K562 (cell line): ENCODE data around the gene LBX1. TPM values are rescaled to one million over a fixed set of nuclear protein-coding genes. Genes with fewer than 3 reads are reported as not detected.
"Not testable (repeated sequence)": the region's sequence is repeated elsewhere in the genome, so short reads cannot be mapped to it uniquely, and the experiment has no call there.

ENCODE experiments used
- ATAC-seq: fragments of 200-7000 bp; cut with Tn5 transposase; 3 replicates; pipeline ENCODE4 v1.9.1; 2020; ENCODE audit warnings: moderate library complexity
- BruUV-seq: library from RNA; stranded (reverse); fragments of 400-500 nt; replicated peaks from 2 replicates; lab custom pipeline; 2021; lab: Mats Ljungman, UMichigan
- CTCF ChIA-PET: fragments of 300-600 bp; formaldehyde crosslinking; extraction: SDS; loops from one replicate; lab custom pipeline; 2021; ENCODE audit warnings: low intra/inter-chr PET ratio; lab: Yijun Ruan, JAX
- POLR2A ChIA-PET: fragments of 300-600, 350-650 bp; sonication (Branson Sonifier 250); formaldehyde crosslinking; extraction: SDS; loops from one replicate; lab custom pipeline; 2021; ENCODE audit warnings: antibody characterized with exemption, inconsistent platforms; lab: Yijun Ruan, JAX
- DNase-seq, 4 experiments: peaks; one replicate each; pipeline versions ENCODE4 v3.0.0 to v3.0.0-alpha.2; 2011 to 2018; ENCODE audit warnings: low spot score in 3 of 4, mixed read lengths in 3 of 4; ENCODE audit errors: extremely low read depth in 1 of 4
- FAIRE-seq: peaks from 2 replicates; lab custom pipeline; 2011; peaks lifted over from hg19 to GRCh38; lab: Jason Lieb, UNC
- H2AFZ ChIP-seq: 2 replicates; pipeline ENCODE4 v1.6.0; 2011; ENCODE audit warnings: low read depth, low read length, control low read depth, inconsistent platforms
- H3K27ac ChIP-seq: fragments of 200-600 bp; 3 replicates; pipeline ENCODE4 v1.8.0; 2011; ENCODE audit warnings: low read depth, mild to moderate bottlenecking, control low read depth, inconsistent platforms, low read length, moderate library complexity, mixed read lengths; ENCODE audit errors: extremely low read depth
- H3K27me3 ChIP-seq, 2 experiments: fragments of 300-600 bp in 1 of 2; 2 replicates in 1 of 2; 3 replicates in 1 of 2; pipeline versions ENCODE4 v1.6.0 to v1.8.0; 2011; ENCODE audit warnings: inconsistent platforms in 2 of 2, low read length in 2 of 2, mild to moderate bottlenecking in 1 of 2, mixed read lengths in 1 of 2, moderate library complexity in 1 of 2; ENCODE audit not compliant: control insufficient read depth in 2 of 2, insufficient read depth in 2 of 2
- H3K36me3 ChIP-seq: fragments of 300-600 bp; 3 replicates; pipeline ENCODE4 v1.8.0; 2011; ENCODE audit warnings: mild to moderate bottlenecking, low read length, inconsistent platforms; ENCODE audit not compliant: control insufficient read depth, insufficient read depth
- H3K4me1 ChIP-seq, 2 experiments: fragments of 200-600 bp in 1 of 2; replicated peaks in 1 of 2; 2 replicates in 1 of 2; 3 replicates in 1 of 2; pipeline versions ENCODE4 v1.5.1 to v1.8.0; 2011; ENCODE audit warnings: inconsistent platforms in 2 of 2, low read length in 2 of 2, mild to moderate bottlenecking in 1 of 2, mixed read lengths in 1 of 2, moderate library complexity in 1 of 2; ENCODE audit not compliant: control insufficient read depth in 2 of 2, insufficient read depth in 2 of 2
- H3K4me2 ChIP-seq: 2 replicates; pipeline ENCODE4 v1.6.1; 2011; ENCODE audit warnings: low read length, control low read depth, inconsistent platforms, mixed read lengths; ENCODE audit not compliant: insufficient read depth
- H3K4me3 ChIP-seq: fragments of 200-600 bp; sonication (generic), shearing (Covaris generic); 2 replicates; pipeline ENCODE4 v1.5.1; 2016; ENCODE audit warnings: control low read depth, inconsistent platforms
- H3K79me2 ChIP-seq: fragments of 200-600 bp; 3 replicates; pipeline ENCODE4 v1.8.0; 2011; ENCODE audit warnings: low read length, inconsistent platforms; ENCODE audit not compliant: control insufficient read depth, insufficient read depth
- H3K9ac ChIP-seq, 2 experiments: 2 replicates each; pipeline versions ENCODE4 v1.6.0 to v1.6.1; 2011; ENCODE audit warnings: low read depth in 2 of 2, low read length in 2 of 2, control low read depth in 1 of 2, inconsistent platforms in 1 of 2, mild to moderate bottlenecking in 1 of 2, mixed read lengths in 1 of 2; ENCODE audit not compliant: insufficient read depth in 1 of 2
- H3K9me1 ChIP-seq: one replicate; pipeline ENCODE4 v1.6.0; 2011; ENCODE audit warnings: inconsistent platforms, mild to moderate bottlenecking, low read length, moderate library complexity; ENCODE audit not compliant: control insufficient read depth, insufficient read depth
- H3K9me3 ChIP-seq: replicated peaks from 2 replicates; pipeline ENCODE4 v1.5.1; 2011; ENCODE audit warnings: low read depth, low read length, inconsistent platforms; ENCODE audit not compliant: control insufficient read depth, insufficient read depth
- H4K20me1 ChIP-seq: replicated peaks from 2 replicates; pipeline ENCODE4 v1.6.1; 2011; ENCODE audit warnings: low read length, inconsistent platforms, mixed read lengths; ENCODE audit not compliant: control insufficient read depth, insufficient read depth
- ATF3 ChIP-seq, 2 experiments: fragments of 450-650 bp in 1 of 2; sonication (generic) in 1 of 2; formaldehyde crosslinking in 1 of 2; IDR thresholded peaks in 1 of 2; conservative IDR thresholded peaks in 1 of 2; 2 replicates each; pipeline versions ENCODE4 v1.6.1 to v1.8.1; 2016 to 2023; ENCODE audit warnings: mild to moderate bottlenecking in 2 of 2, moderate library complexity in 2 of 2, inconsistent platforms in 1 of 2, missing genetic modification reagents in 1 of 2
- MAFK ChIP-seq: IDR thresholded peaks from 2 replicates; pipeline ENCODE4 v1.6.1; 2011; ENCODE audit warnings: low read length, improper control_type of control experiment
- NRF1 ChIP-seq, 2 experiments: fragments of 450-650 bp; IDR thresholded peaks in 1 of 2; conservative IDR thresholded peaks in 1 of 2; 2 replicates each; pipeline ENCODE4 v1.6.1; 2014; ENCODE audit warnings: mild to moderate bottlenecking in 2 of 2
- PCBP1 ChIP-seq: fragments of 200-400 bp; formaldehyde crosslinking; IDR thresholded peaks from 2 replicates; pipeline ENCODE4 v1.6.1; 2018; ENCODE audit warnings: mild to moderate bottlenecking, low read depth, low read length; ENCODE audit not compliant: poor library complexity, severe bottlenecking
- SETDB1 ChIP-seq: IDR thresholded peaks from one replicate; pipeline ENCODE4 v1.6.1; 2012; ENCODE audit warnings: low read length, control low read depth, inconsistent platforms
- SNAPC5 ChIP-seq: fragments of 250-450 bp; sonication (Bioruptor Pico); IDR thresholded peaks from 2 replicates; pipeline ENCODE4 v1.8.0; 2021; ENCODE audit warnings: moderate library complexity, mild to moderate bottlenecking, inconsistent platforms
- ZBTB17 ChIP-seq: fragments of 450-650 bp; formaldehyde crosslinking; IDR thresholded peaks from 2 replicates; pipeline ENCODE4 v1.4.0; 2020; ENCODE audit warnings: mild to moderate bottlenecking
- ZNF696 ChIP-seq: fragments of 250-450 bp; sonication (Bioruptor Pico); conservative IDR thresholded peaks from 2 replicates; pipeline ENCODE4 v1.4.0; 2020; ENCODE audit warnings: mild to moderate bottlenecking, moderate library complexity
- WGBS: fragments of 100-300 bp; shearing (Covaris generic); methylation state at CpG from one replicate; pipeline ENCODE4 v1.1.6; 2016; ENCODE audit warnings: low coverage, mixed read lengths; ENCODE audit not compliant: insufficient coverage; ENCODE audit errors: missing lambda C conversion rate; 5-methylcytosine and 5-hydroxymethylcytosine counted together
- in situ Hi-C: fragments of 300-500 bp; cut with MboI; formaldehyde crosslinking; loops from 4 replicates; pipeline ENCODE4 v1.15.0; 2018; ENCODE audit warnings: inconsistent platforms, mixed read lengths
- intact Hi-C: fragments of 100-400 bp; cut with micrococcal nuclease; formaldehyde crosslinking; loops from 2 replicates; pipeline ENCODE4 v1.14.2; 2022
- polyA plus RNA-seq, 8 experiments: library from polyadenylated mRNA; depleted of rRNA in 4 of 8; stranded (reverse) in 5 of 8; unstranded in 3 of 8; fragments of >200 nt; fragmentation: Nextera tagmentation in 2 of 8; fragmentation: Illumina TruSeq in 1 of 8; extraction: Ambion mirVana in 2 of 8; extraction: Trizol in 1 of 8; gene quantifications; 2 replicates each; pipeline versions ENCODE4 v1.2.1 to v1.2.3, GENCODE V29; 2011 to 2014; ENCODE audit warnings: inconsistent platforms in 1 of 8, missing spikeins in 1 of 8
- total RNA-seq, 7 experiments: library from RNA; depleted of rRNA in 6 of 7; stranded (reverse); fragments of >200 nt in 6 of 7; fragmentation: Illumina TruSeq in 2 of 7; extraction: Trizol in 2 of 7; gene quantifications; 2 replicates each; pipeline versions ENCODE4 v1.2.1 to v1.2.3, GENCODE V29; 2011 to 2021; ENCODE audit warnings: low replicate concordance in 1 of 7

Gene LBX1
- total and polyA plus RNA-seq, 9 of the 15 experiments (the other 6 are each of a cell fraction or from before 2014, with no cell fraction given), result not detected

- intact Hi-C loops (no loop called here), in situ Hi-C loops (loop anchor here (25.0 kb wide), 1 partner anchor 879 kb away; no protein-coding TSS in a partner anchor)
- ChIA-PET POLR2A (no interaction called here), CTCF (no interaction called here)
- no peak for DNase-seq
- 16% methylated on average over 5 of the region's 5 CpGs for WGBS
- no peaks in the 10 kb centered on the region for H3K79me2 ChIP-seq
- no peak overlapping the region for H3K27ac ChIP-seq
- no peak overlapping the region for H3K4me2 ChIP-seq
- no TSS peak for BruUV-seq
- no peak for TF ChIP-seq PCBP1
- TF ChIP-seq NRF1 (conservative IDR thresholded peaks at IDR 0.05 in 1 of 2, IDR thresholded peaks at IDR 0.05 in 1 of 2), result peak; percentile 71 to 76
- H3K9me1 ChIP-seq, result no peaks in the 10 kb centered on the region
- no peaks in the 10 kb centered on the region for H3K9me3 ChIP-seq
- no peak overlapping the region for H3K4me3 ChIP-seq
- peaks cover 0 to under 1% of the 10 kb centered on the region in 2 experiments; a peak in 1 of 5 replicates for H3K4me1 ChIP-seq
- H3K27me3 ChIP-seq, result peaks cover 3 to 30% of the 10 kb centered on the region in 2 experiments; a peak in 3 of 5 replicates
- H3K9ac ChIP-seq, result no peak overlapping the region
- no peak overlapping the region for H2AFZ ChIP-seq
- H3K36me3 ChIP-seq, result no peaks in the 10 kb centered on the region
- ATAC-seq, result no peak
- FAIRE-seq, result no peak
- no peaks in the 10 kb centered on the region for H4K20me1 ChIP-seq
These were observed 20.7 kb downstream of the LBX1 start for GRCh38 chr10:101208543-101208942.

GRCh38 chr10:101207026-101207425 lies 22.2 kb downstream of the LBX1 start:
- no TSS peak for BruUV-seq
- intact Hi-C loops, result no loop called here
- in situ Hi-C loops, result loop anchor here (25.0 kb wide), 1 partner anchor 880 kb away; no protein-coding TSS in a partner anchor

GRCh38 chr10:101202667-101203066 lies 26.6 kb downstream of the LBX1 start:
- ATAC-seq, H3K9me1 ChIP-seq, H3K27ac ChIP-seq, H3K36me3 ChIP-seq, H3K4me1 ChIP-seq, H3K9me3 ChIP-seq, FAIRE-seq, H3K9ac ChIP-seq, CTCF ChIA-PET, H3K4me3 ChIP-seq, DNase-seq, H2AFZ ChIP-seq, H4K20me1 ChIP-seq, POLR2A ChIA-PET, intact Hi-C loops, H3K4me2 ChIP-seq, BruUV-seq, H3K79me2 ChIP-seq: not testable (repeated sequence)
- in situ Hi-C loops, result loop anchor here (25.0 kb wide), 1 partner anchor 885 kb away; no protein-coding TSS in a partner anchor
- WGBS, result 0% methylated on average over 3 of the region's 4 CpGs
- peaks cover 7 to 30% of the 10 kb centered on the region in 2 experiments; a peak in 3 of 5 replicates for H3K27me3 ChIP-seq

More at GRCh38 chr10:101207026-101207425, 22.2 kb downstream of the LBX1 start:
- Histone ChIP-seq H3K27ac (no peak overlapping the region), H4K20me1 (no peaks in the 10 kb centered on the region), H3K27me3 (peaks cover 7 to 25% of the 10 kb centered on the region in 2 experiments; a peak in 3 of 5 replicates), H3K79me2 (no peaks in the 10 kb centered on the region), H3K4me1 (no peaks in the 10 kb centered on the region), H2AFZ (no peak overlapping the region), H3K9me1 (no peaks in the 10 kb centered on the region), H3K4me3 (no peak overlapping the region), H3K9ac (no peak overlapping the region), H3K36me3 (no peaks in the 10 kb centered on the region), H3K4me2 (no peak overlapping the region), H3K9me3 (no peaks in the 10 kb centered on the region)
- ATAC-seq (no peak), DNase-seq (no peak), FAIRE-seq (no peak)
- 0% methylated on average over 2 of the region's 2 CpGs for WGBS
- POLR2A ChIA-PET, result interaction anchor here (0.8 kb wide), 1 partner anchor 65 kb away, joined by 3 read pairs; no protein-coding TSS in a partner anchor
- no peak for TF ChIP-seq ATF3 (IDR thresholded peaks at IDR 0.05)
- TF ChIP-seq ATF3 (CRISPR knock-in tag; conservative IDR thresholded peaks at IDR 0.05), result no peak
- no peak for TF ChIP-seq ZNF696 (CRISPR knock-in tag)
- TF ChIP-seq MAFK, result no peak
- no peak for TF ChIP-seq ZBTB17
- TF ChIP-seq SETDB1, result no peak
- TF ChIP-seq SNAPC5 (CRISPR knock-in tag), result no peak
- CTCF ChIA-PET, result no interaction called here
